ENCODE results near the gene SLC13A5. TPM values are rescaled to one million over a fixed set of nuclear protein-coding genes. Genes with fewer than 3 reads are reported as not detected.
A peak's percentile ranks its signal among the peaks of the same experiment; 100 is the strongest.
"Not testable (repeated sequence)": the region's sequence is repeated elsewhere in the genome, so short reads cannot be mapped to it uniquely, and the experiment has no call there.

Gene SLC13A5
- total and polyA plus RNA-seq, 5 experiments from 2014 or later, result 0.43 TPM; not detected in 4

DNA sequence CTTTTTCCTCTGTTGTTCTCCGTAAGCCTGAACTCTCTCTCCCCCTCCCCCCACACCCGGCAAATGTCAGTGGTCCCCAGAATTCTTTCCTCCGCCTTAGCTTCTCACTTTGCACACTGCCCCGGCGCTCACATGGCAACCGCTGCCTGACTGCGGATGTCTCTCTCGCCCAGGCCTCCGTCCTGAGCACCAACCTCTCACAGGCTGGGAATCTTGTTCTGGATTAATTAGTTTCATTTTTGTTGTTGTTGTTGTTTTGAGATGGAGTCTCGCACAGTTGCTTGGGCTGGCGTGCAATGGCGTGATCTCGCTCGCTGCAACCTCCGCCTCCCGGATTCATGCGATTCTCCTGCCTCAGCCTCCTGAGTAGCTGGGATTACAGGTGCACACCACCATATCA, 45.0 kb downstream of the SLC13A5 start:
- peaks cover 0 to 12% (median 0%) of the 10 kb centered on the region in 3 donors for H3K36me3 Mint-ChIP-seq
- no peaks in the 10 kb centered on the region for H3K9me3 Mint-ChIP-seq
- no peaks in the 10 kb centered on the region for H3K27me3 Mint-ChIP-seq
- peaks cover 8 to 17% (median 15%) of the 10 kb centered on the region in 4 donors for H3K4me1 Mint-ChIP-seq
- H3K27ac Mint-ChIP-seq, result peak overlapping the region in 2 of 10 donors; percentile 61 to 84
- POLR2A ChIA-PET, result no interaction called here
- DNase-seq, result no peak
- no peak for ATAC-seq
- no peak overlapping the region for H3K4me3 Mint-ChIP-seq

DNA sequence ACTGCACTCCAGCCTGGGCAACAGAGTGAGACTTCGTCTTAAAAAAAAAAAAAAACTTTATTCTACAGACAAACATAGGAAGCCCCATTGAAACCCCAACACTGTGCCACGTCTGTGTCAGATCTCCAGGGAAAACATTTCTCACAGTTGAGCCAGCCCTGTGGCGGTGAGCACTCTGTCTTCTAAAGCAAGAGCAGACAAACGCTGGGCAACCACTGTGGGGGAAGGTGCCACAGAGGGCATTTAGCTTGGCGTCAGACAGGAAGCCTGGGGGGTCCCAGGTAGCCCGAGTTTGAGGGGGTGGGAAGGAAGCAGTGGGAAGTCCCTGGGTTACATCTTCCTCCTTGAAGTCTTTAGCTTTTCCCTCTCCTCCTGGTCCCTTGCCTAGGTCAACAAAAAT, 45.7 kb downstream of the SLC13A5 start:
- H3K36me3 Mint-ChIP-seq, result peaks cover 0 to 17% (median 0%) of the 10 kb centered on the region in 3 donors
- POLR2A ChIA-PET, result interaction anchor here (0.7 kb wide), 1 partner anchor 270 kb away, joined by 3 read pairs; no protein-coding TSS in a partner anchor
- H3K9me3 Mint-ChIP-seq, result no peaks in the 10 kb centered on the region

DNA sequence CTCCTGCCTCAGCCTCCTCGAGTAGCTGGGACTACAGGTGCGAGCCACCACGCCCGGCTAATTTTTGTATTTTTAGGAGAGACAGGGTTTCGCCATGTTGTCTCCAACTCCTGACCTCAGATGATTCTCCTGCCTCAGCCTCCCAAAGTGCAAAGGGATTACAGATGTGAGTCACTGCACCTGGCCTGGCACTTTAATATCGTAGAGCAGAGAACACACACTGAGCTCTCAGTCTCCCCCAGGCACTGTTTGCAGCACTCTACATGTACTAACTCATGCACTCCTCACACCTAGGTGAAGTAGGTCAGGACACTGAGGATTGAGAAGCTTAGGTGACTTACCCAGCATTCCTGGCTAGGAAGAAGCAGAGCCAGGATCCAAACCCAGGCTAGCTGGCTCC, 46.6 kb downstream of the SLC13A5 start:
- Mint-ChIP-seq H3K36me3 (peaks cover 0 to 22% (median 0%) of the 10 kb centered on the region in 3 donors), H3K4me1 (peaks cover 13 to 18% (median 17%) of the 10 kb centered on the region in 4 donors), H3K9me3 (no peaks in the 10 kb centered on the region), H3K27me3 (no peaks in the 10 kb centered on the region), H3K4me3 (no peak overlapping the region), H3K27ac (no peak overlapping the region)
- POLR2A ChIA-PET, result no interaction called here
- DNase-seq, result no peak
- no peak for ATAC-seq

More for the DNA sequence above, 45.7 kb downstream of the SLC13A5 start:
- Mint-ChIP-seq H3K27ac (peak overlapping the region in 3 of 10 donors; percentile 17 to 84 (median 61)), H3K4me3 (no peak overlapping the region), H3K4me1 (peaks cover 12 to 17% (median 15%) of the 10 kb centered on the region in 4 donors), H3K27me3 (no peaks in the 10 kb centered on the region)
- ATAC-seq, result peak in 1 of 2 donors; percentile 30
- no peak for DNase-seq

DNA sequence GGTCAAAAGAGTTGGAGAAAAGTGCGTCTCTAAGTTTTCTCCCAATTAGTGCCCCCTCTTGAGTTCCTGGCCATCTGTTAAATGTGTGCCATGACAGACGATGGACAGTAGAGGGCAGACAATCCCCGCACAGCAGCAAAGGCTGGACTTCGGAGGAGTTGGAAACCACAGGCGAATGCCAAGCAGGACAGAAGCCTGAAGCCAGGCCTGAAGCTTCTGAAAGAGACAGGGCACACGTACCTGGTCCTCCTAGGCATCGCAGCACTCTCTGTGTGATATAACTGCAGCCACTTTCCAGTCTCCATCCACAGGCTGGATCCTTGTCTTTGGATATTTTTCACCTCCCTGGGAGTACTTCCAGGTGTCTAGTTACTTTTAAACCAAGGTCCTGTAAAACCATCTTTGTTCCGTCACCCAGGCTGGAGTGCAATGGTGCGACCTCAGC, 47.1 kb downstream of the SLC13A5 start:
- H3K27me3 Mint-ChIP-seq, result no peaks in the 10 kb centered on the region
- no peaks in the 10 kb centered on the region for H3K9me3 Mint-ChIP-seq
- peak in 4 of 10 donors; percentile 25 to 35 (median 29) for DNase-seq
- peaks cover 0 to 22% (median 0%) of the 10 kb centered on the region in 3 donors for H3K36me3 Mint-ChIP-seq
- peak; percentile 53 to 69 for ATAC-seq
- peak overlapping the region in 1 of 10 donors; percentile 67 for H3K27ac Mint-ChIP-seq
- POLR2A ChIA-PET, result no interaction called here
- peaks cover 16 to 22% (median 20%) of the 10 kb centered on the region in 4 donors for H3K4me1 Mint-ChIP-seq
- no peak overlapping the region for H3K4me3 Mint-ChIP-seq

DNA sequence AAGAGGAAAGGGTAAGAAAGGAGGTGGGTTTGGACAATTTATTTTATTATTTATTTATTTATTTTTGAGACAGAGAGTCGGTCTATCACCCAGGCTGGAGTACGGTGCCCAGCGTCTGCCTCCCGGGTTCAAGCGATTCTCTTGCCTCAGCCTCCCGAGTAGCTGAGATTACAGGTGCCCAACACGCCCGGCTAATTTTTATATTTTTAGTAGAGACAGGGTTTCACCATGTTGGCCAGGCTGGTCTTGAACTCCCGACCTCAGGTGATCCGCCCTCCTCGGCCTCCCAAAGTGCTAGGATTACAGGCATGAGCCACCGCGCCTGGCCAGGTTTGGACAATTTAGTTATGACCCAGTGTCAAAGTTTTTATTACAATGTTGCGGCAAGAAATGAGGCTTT, 50.0 kb downstream of the SLC13A5 start:
- H3K27me3 Mint-ChIP-seq, H3K4me3 Mint-ChIP-seq, DNase-seq, POLR2A ChIA-PET, H3K9me3 Mint-ChIP-seq, H3K27ac Mint-ChIP-seq, ATAC-seq: not testable (repeated sequence)
- Mint-ChIP-seq H3K4me1 (peaks cover 24 to 41% (median 32%) of the 10 kb centered on the region in 4 donors), H3K36me3 (peaks cover 0 to 22% (median 0%) of the 10 kb centered on the region in 3 donors)

DNA sequence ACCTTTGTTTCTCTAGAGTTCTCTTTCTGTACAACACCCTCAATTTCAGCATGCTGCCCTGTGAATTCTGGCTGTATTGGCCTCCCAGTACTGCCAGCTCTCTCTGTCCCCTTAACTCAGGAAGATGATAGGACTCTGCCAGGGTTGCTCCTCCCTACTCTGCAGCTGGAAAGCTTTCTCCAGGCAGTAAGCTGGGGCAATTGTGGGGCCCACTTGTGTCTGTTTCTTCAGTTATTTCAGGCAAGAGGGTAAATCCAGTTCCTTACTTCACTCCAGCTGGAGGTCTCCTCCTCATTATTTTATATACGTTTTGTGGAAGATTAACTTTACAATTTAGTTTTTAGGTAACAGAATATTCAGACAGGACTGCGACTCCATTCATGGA, 51.7 kb downstream of the SLC13A5 start:
- ATAC-seq, result no peak
- POLR2A ChIA-PET, result no interaction called here

DNA sequence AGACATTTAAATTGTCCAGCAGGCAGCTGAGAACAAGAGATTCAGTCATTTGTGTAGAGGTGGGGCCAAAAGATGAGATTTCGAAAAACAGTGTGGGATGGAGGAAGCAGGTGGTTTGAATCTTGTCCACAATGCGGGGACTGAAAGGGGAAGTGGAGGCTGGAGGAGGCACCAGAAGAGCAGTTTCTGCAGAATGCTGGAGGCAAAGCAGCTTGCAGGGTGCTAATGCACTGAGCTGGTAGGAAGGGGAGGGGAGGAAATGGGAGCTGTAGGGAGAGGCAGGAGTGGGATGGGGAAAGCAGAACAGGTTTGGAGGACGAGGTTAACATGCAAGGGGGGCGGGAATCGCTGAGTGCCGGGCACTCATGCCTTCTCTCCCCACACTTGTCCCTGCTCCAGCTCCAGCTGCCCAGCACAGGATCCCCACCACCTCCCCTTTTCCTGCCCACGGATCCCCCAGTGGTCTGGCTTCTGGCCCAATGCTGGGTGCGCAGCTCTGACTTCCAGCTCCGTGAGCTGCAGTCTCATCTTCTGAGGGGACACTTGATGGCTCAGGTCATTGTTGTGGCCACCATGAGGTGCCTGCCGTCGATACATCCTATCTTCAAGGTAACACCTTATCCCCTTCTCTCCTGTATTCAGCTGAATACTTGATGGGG, 52.2 kb downstream of the SLC13A5 start:
- peaks cover 0 to 2% (median 0%) of the 10 kb centered on the region in 5 donors for H3K27me3 Mint-ChIP-seq
- H3K36me3 Mint-ChIP-seq, result peaks cover 0 to 19% (median 0%) of the 10 kb centered on the region in 3 donors
- H3K4me3 Mint-ChIP-seq, result peak overlapping the region in 6 of 10 donors; percentile 19 to 76 (median 48)
- DNase-seq, result no peak
- peak overlapping the region in 7 of 10 donors; percentile 11 to 84 (median 66) for H3K27ac Mint-ChIP-seq
- H3K9me3 Mint-ChIP-seq, result no peaks in the 10 kb centered on the region
- ATAC-seq, result no peak
- H3K4me1 Mint-ChIP-seq, result peaks cover 29 to 49% (median 38%) of the 10 kb centered on the region in 4 donors
- POLR2A ChIA-PET, result no interaction called here

More for the DNA sequence above, 51.7 kb downstream of the SLC13A5 start:
- Mint-ChIP-seq H3K4me3 (peak overlapping the region in 3 of 10 donors; percentile 24 to 76 (median 24)), H3K27me3 (peaks cover 0 to 2% (median 0%) of the 10 kb centered on the region in 5 donors), H3K4me1 (peaks cover 28 to 49% (median 36%) of the 10 kb centered on the region in 4 donors), H3K9me3 (no peaks in the 10 kb centered on the region), H3K36me3 (peaks cover 0 to 19% (median 0%) of the 10 kb centered on the region in 3 donors), H3K27ac (peak overlapping the region in 5 of 10 donors; percentile 46 to 66 (median 48))
- DNase-seq, result no peak

DNA sequence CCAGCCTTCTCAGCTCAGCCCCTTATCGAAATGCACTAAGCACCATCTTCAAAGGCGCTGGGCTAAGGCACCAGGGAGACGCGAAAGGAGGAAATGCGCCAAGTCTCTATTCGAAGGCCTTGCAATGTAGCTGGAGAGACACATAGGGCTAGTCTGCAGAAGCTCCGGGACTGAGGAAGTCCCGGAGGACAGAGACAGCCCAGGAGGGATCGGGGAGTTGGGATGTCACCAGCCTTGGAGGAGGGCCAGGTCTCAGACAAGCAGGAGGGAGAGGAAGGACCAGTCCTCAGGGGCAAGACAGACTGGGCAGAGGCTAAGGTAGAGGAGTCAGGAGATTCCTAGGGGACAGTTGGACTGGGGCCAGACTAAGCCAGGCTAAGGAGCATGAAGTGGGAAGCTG, 53.1 kb downstream of the SLC13A5 start:
- H3K27me3 Mint-ChIP-seq, result peaks cover 0 to 7% (median 0%) of the 10 kb centered on the region in 5 donors
- POLR2A ChIA-PET, result interaction anchor here (1.1 kb wide), 1 partner anchor 9 kb away, joined by 3 read pairs; the partner anchor contains the start of genes C17orf100 and MED31
- no peaks in the 10 kb centered on the region for H3K9me3 Mint-ChIP-seq
- peaks cover 0 to 18% (median 0%) of the 10 kb centered on the region in 3 donors for H3K36me3 Mint-ChIP-seq
- DNase-seq, result no peak
- peak overlapping the region in 6 of 10 donors; percentile 45 to 84 (median 62) for H3K27ac Mint-ChIP-seq
- peak overlapping the region in 3 of 10 donors; percentile 22 to 76 (median 24) for H3K4me3 Mint-ChIP-seq
- ATAC-seq, result no peak
- H3K4me1 Mint-ChIP-seq, result peaks cover 29 to 55% (median 43%) of the 10 kb centered on the region in 4 donors

DNA sequence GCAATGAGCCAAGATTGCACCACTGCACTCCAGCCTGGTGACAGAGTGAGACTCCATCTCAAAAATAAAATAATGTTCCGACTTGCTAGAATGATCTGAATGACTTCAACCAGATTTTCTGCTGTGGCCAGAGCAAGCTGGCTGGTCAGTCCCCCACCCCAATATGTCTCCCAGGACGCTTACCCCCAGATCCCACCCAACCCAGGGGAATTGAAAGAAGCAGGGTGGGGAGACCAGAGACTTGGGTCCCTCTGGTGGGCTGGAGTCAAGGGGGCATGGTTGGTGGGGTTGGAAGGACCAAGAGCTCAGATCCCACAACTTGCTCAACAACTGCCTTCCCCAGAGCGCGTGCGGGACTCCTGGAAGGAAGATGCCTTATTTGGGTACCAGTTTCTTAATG, 54.8 kb downstream of the SLC13A5 start:
- peaks cover 31 to 68% (median 55%) of the 10 kb centered on the region in 4 donors for H3K4me1 Mint-ChIP-seq

DNA sequence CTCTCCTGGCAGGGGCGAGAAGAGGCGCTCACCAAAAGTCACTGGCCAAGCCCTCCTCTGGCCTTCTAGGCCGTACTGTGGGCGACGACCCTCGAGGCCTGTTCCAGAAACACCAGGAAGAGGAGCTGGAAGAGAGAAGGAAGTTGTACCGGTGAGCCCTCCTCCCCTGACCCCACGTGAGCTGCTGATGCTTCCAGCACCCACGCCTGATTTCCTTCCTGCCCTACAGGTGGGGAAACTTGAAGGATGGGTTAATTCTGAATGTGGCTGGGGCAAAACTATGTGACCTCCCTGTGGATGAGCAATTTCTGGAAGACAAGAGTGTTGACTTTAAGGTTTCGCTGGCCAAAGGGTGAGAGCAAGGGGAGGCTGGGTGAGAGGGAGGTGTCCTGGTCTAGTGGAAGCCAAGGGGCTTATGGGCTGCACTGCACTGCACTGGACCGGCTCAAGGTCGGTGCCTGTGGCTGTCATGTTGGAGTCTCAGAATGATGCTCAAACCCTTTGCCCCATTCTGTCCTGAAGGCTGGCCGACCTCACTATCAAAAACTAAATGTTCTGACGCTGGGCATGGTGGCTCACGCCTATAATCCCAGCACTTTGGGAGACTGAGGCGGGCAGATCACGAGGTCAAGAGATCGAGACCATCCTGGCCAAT, 55.4 kb downstream of the SLC13A5 start:
- Mint-ChIP-seq H3K27ac (peak overlapping the region; percentile 77 to 96 (median 92)), H3K4me3 (peak overlapping the region; percentile 85 to 97 (median 92)), H3K27me3 (peaks cover 0 to 15% (median 0%) of the 10 kb centered on the region in 5 donors), H3K4me1 (peaks cover 33 to 72% (median 61%) of the 10 kb centered on the region in 4 donors), H3K9me3 (no peaks in the 10 kb centered on the region), H3K36me3 (peaks cover 0 to 13% (median 0%) of the 10 kb centered on the region in 3 donors)
- ATAC-seq (no peak), DNase-seq (no peak)
- POLR2A ChIA-PET, result interaction anchor here (0.9 to 1.2 kb wide), 2 partner anchors 16 to 17 kb away, joined by 3 to 15 read pairs; partner anchors contain the start of genes KIAA0753 and TXNDC17

More for the DNA sequence above, 54.8 kb downstream of the SLC13A5 start:
- POLR2A ChIA-PET, ATAC-seq, DNase-seq, H3K9me3 Mint-ChIP-seq: not testable (repeated sequence)
- H3K36me3 Mint-ChIP-seq, result peaks cover 0 to 15% (median 0%) of the 10 kb centered on the region in 3 donors
- H3K27ac Mint-ChIP-seq, result peak overlapping the region in 4 of 10 donors; percentile 7 to 93 (median 46)
- H3K4me3 Mint-ChIP-seq, result peak overlapping the region in 9 of 10 donors; percentile 23 to 97 (median 89)
- H3K27me3 Mint-ChIP-seq, result peaks cover 0 to 14% (median 0%) of the 10 kb centered on the region in 5 donors

DNA sequence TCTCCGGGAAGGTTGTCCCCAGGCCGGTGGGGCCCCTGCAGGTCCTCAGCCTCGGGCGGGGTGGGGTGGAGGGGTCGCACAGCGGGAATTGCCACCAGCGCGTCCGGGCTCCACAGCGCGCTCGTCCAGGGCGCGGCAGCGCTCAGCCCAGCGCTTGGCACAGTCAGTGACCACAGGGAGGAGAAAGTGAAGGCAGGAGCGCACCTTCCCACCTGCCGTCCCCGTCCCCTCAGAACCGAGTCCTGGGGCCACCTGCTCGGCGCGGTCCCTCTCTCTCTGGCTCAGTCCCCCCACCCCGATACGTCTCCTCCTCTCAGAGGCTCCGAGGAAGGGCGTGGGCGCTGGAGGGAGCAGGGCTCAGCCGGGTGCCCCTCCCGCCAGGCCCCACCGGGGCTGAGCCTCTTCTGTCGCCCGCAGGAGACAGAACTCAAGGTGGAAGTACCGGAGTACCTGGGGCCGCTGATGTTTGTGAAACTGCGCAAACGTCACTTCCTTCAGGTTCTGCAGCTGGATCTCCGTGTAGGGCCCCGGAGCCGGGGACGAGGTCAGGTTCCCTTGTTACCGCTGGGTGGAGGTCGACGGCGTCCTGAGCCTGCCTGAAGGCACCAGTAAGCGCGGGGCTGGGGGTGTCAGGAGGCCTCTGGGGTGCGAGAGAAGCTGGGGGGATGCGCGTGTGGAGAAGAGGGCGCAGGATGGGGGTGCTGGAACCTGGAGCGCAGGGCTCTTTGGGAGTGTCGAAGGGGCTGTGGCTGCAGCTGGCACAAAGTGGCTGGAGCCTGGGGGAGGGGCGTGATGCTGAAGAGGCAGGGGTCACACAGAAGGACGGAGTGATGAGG, 56.2 kb downstream of the SLC13A5 start:
- DNase-seq (peak; percentile 33 to 82 (median 62)), ATAC-seq (peak; percentile 90 to 94)
- not testable (repeated sequence) for H3K36me3 Mint-ChIP-seq, H3K9me3 Mint-ChIP-seq
- Mint-ChIP-seq H3K4me1 (peaks cover 33 to 74% (median 66%) of the 10 kb centered on the region in 4 donors), H3K27ac (peak overlapping the region; percentile 77 to 96 (median 92)), H3K27me3 (peaks cover 0 to 15% (median 0%) of the 10 kb centered on the region in 5 donors), H3K4me3 (peak overlapping the region; percentile 85 to 97 (median 92))
- POLR2A ChIA-PET, result interaction anchor here (0.9 to 1.2 kb wide), 2 partner anchors 15 to 16 kb away, joined by 3 to 15 read pairs; partner anchors contain the start of genes KIAA0753 and TXNDC17

All from naive thymus-derived CD8-positive, alpha-beta T cell (primary cell).